HFF-Myc (cell line): ENCODE data around the gene SETD6.

Experiments
- DNase-seq: peaks from one replicate; pipeline ENCODE4 v3.0.0-alpha.2; 2011; ENCODE audit warnings: low read depth; ENCODE audit errors: extremely low read depth
- H3K4me3 ChIP-seq: replicated peaks from 2 replicates; pipeline ENCODE4 v1.5.1; 2011; ENCODE audit warnings: low read depth, mild to moderate bottlenecking, control low read depth, low read length
- CTCF ChIP-seq: IDR thresholded peaks from 2 replicates; pipeline ENCODE4 v1.5.1; 2012; ENCODE audit warnings: mild to moderate bottlenecking, low read depth, low read length, control low read depth; ENCODE audit errors: missing control alignments

The SETD6 gene

GRCh38 chr16:58515871-58516767, 802 bp downstream of the SETD6 start:
- peak overlapping the region; percentile 76 for H3K4me3 ChIP-seq
- DNase-seq, result no peak
- no peak for TF ChIP-seq CTCF

GRCh38 chr16:58516768-58517107, 1.4 kb downstream of the SETD6 start:
- H3K4me3 ChIP-seq, result peak overlapping the region; percentile 76
- no peak for TF ChIP-seq CTCF
- DNase-seq, result no peak

- no peak for TF ChIP-seq CTCF
- H3K4me3 ChIP-seq, result no peak overlapping the region
- DNase-seq, result no peak
Observed at GRCh38 chr16:58518083-58518979, 3.0 kb downstream of the SETD6 start.

- no peak overlapping the region for H3K4me3 ChIP-seq
- no peak for DNase-seq
- no peak for TF ChIP-seq CTCF
Observed at GRCh38 chr16:58518980-58519368, 3.7 kb downstream of the SETD6 start.

GRCh38 chr16:58519707-58520106, 4.4 kb downstream of the SETD6 start:
- TF ChIP-seq CTCF, result no peak
- DNase-seq, result no peak
- H3K4me3 ChIP-seq, result no peak overlapping the region

GRCh38 chr16:58530179-58530578, 14.9 kb downstream of the SETD6 start:
- H3K4me3 ChIP-seq, result no peak overlapping the region
- DNase-seq, result no peak
- TF ChIP-seq CTCF, result no peak
